Mucosa of rectum (tissue), 2 donors: ENCODE results near the gene HAND2.

Experiments used
- H3K27ac ChIP-seq, 2 donors: one replicate each; pipeline ENCODE4 v1.7.0; 2013; ENCODE audit warnings: inconsistent platforms in 2 of 2, low read depth in 2 of 2, low read length in 2 of 2
- H3K27me3 ChIP-seq, 2 donors: one replicate each; pipeline ENCODE4 v1.7.0; 2013; ENCODE audit warnings: low read length in 2 of 2; ENCODE audit not compliant: control insufficient read depth in 2 of 2, insufficient read depth in 2 of 2
- H3K36me3 ChIP-seq, 2 donors: one replicate each; pipeline ENCODE4 v1.7.0; 2013; ENCODE audit warnings: low read length in 2 of 2; ENCODE audit not compliant: control insufficient read depth in 2 of 2, insufficient read depth in 2 of 2
- H3K4me1 ChIP-seq, 2 donors: one replicate each; pipeline ENCODE4 v1.7.0; 2013; ENCODE audit warnings: low read length in 2 of 2, mild to moderate bottlenecking in 1 of 2; ENCODE audit not compliant: control insufficient read depth in 2 of 2, insufficient read depth in 2 of 2
- H3K4me3 ChIP-seq, 2 donors: one replicate each; pipeline ENCODE4 v1.7.0; 2013; ENCODE audit warnings: low read length in 2 of 2
- H3K9ac ChIP-seq, 2 donors: one replicate each; pipeline ENCODE4 v1.7.0; 2013; ENCODE audit warnings: low read length in 2 of 2, low read depth in 1 of 2, mild to moderate bottlenecking in 1 of 2
- H3K9me3 ChIP-seq, 2 donors: one replicate each; pipeline ENCODE4 v1.7.0; 2013; ENCODE audit warnings: low read length in 2 of 2; ENCODE audit not compliant: control insufficient read depth in 2 of 2
- donor health status: healthy.
- donor health status: Normal muscosa, but diverticular disease.

HAND2 gene

DNA sequence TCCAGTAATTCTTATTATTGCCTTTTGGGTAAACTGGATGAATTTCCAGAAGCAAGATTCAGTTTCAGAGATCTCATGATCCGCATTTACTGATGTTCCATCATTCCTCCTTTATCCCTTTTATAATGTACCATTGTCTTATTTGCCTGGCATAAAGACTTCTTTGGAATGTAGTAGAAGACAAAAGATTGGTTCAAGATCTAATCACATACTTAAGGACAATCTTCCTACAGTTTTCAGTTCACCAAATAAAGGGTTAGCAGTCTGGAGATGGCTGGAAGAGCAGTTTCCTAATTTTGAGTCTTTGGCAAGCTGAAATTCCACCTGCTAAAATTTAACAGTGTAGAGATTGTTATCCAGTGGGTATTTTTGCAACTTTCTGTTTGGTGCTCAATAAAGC lies 30.9 kb upstream of the HAND2 start:
- Histone ChIP-seq H3K4me3 (no peak overlapping the region), H3K27ac (no peak overlapping the region), H3K9me3 (no peaks in the 10 kb centered on the region), H3K36me3 (no peaks in the 10 kb centered on the region), H3K4me1 (no peaks in the 10 kb centered on the region), H3K9ac (no peak overlapping the region), H3K27me3 (no peaks in the 10 kb centered on the region)

- H3K9me3 ChIP-seq = no peaks in the 10 kb centered on the region
- no peaks in the 10 kb centered on the region for H3K27me3 ChIP-seq
- H3K4me3 ChIP-seq = no peak overlapping the region
- no peak overlapping the region for H3K27ac ChIP-seq
- no peaks in the 10 kb centered on the region for H3K36me3 ChIP-seq
- no peaks in the 10 kb centered on the region for H3K4me1 ChIP-seq
- no peak overlapping the region for H3K9ac ChIP-seq
Observed at GRCh38 chr4:173556398-173557131, 26.5 kb upstream of the HAND2 start.

GRCh38 chr4:173547889-173548288 lies 17.9 kb upstream of the HAND2 start:
- no peaks in the 10 kb centered on the region for H3K4me1 ChIP-seq
- no peaks in the 10 kb centered on the region for H3K36me3 ChIP-seq
- H3K9ac ChIP-seq = no peak overlapping the region
- peaks cover 0 to 9% of the 10 kb centered on the region in 2 donors for H3K27me3 ChIP-seq
- no peaks in the 10 kb centered on the region for H3K9me3 ChIP-seq
- H3K4me3 ChIP-seq = no peak overlapping the region
- no peak overlapping the region for H3K27ac ChIP-seq

- Histone ChIP-seq H3K27me3 (peaks cover 0 to 9% of the 10 kb centered on the region in 2 donors), H3K9ac (no peak overlapping the region), H3K9me3 (no peaks in the 10 kb centered on the region), H3K36me3 (no peaks in the 10 kb centered on the region), H3K4me1 (no peaks in the 10 kb centered on the region), H3K4me3 (no peak overlapping the region), H3K27ac (no peak overlapping the region)
Observed at GRCh38 chr4:173546776-173547175, 16.7 kb upstream of the HAND2 start.

GRCh38 chr4:173545440-173545839 lies 15.4 kb upstream of the HAND2 start:
- Histone ChIP-seq H3K4me3 (no peak overlapping the region), H3K9ac (no peak overlapping the region), H3K27me3 (peaks cover 0 to 16% of the 10 kb centered on the region in 2 donors), H3K36me3 (no peaks in the 10 kb centered on the region), H3K27ac (no peak overlapping the region), H3K9me3 (no peaks in the 10 kb centered on the region), H3K4me1 (no peaks in the 10 kb centered on the region)

DNA sequence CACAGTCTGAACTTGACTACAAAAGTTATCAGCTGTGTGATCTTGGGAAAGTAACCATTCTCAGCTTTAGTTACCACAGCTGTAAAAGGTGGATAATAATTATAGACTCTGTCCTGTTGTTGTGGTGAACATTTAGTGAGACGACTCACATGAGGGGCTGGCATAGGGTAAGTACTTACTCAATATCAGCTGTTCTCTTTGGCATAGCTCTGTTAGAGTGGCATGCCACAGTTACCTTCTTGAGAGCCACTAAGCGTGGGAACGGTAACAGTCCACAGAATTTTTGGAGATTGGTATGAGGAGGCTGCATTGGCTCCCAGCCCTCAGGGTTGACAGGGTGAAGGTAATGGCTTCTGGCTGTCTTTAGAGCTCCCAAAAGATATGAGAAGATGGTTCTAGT lies 13.2 kb upstream of the HAND2 start:
- Histone ChIP-seq H3K9me3 (no peaks in the 10 kb centered on the region), H3K4me1 (peaks cover 3 to 5% of the 10 kb centered on the region in 2 donors), H3K27me3 (peaks cover 16 to 34% of the 10 kb centered on the region in 2 donors), H3K36me3 (no peaks in the 10 kb centered on the region), H3K9ac (no peak overlapping the region), H3K27ac (no peak overlapping the region), H3K4me3 (no peak overlapping the region)

GRCh38 chr4:173539986-173540385 lies 10.0 kb upstream of the HAND2 start:
- peaks cover 5% of the 10 kb centered on the region in 2 donors for H3K4me1 ChIP-seq
- no peak overlapping the region for H3K9ac ChIP-seq
- H3K36me3 ChIP-seq = no peaks in the 10 kb centered on the region
- no peak overlapping the region for H3K4me3 ChIP-seq
- no peak overlapping the region for H3K27ac ChIP-seq
- no peaks in the 10 kb centered on the region for H3K9me3 ChIP-seq
- peaks cover 48 to 63% of the 10 kb centered on the region in 2 donors for H3K27me3 ChIP-seq

GRCh38 chr4:173538909-173539445 lies 8.9 kb upstream of the HAND2 start:
- H3K27me3 ChIP-seq = peaks cover 58 to 69% of the 10 kb centered on the region in 2 donors
- peak overlapping the region; percentile 52 to 62 for H3K4me3 ChIP-seq
- no peaks in the 10 kb centered on the region for H3K36me3 ChIP-seq
- no peaks in the 10 kb centered on the region for H3K9me3 ChIP-seq
- H3K9ac ChIP-seq = no peak overlapping the region
- no peak overlapping the region for H3K27ac ChIP-seq
- H3K4me1 ChIP-seq = peaks cover 5% of the 10 kb centered on the region in 2 donors

DNA sequence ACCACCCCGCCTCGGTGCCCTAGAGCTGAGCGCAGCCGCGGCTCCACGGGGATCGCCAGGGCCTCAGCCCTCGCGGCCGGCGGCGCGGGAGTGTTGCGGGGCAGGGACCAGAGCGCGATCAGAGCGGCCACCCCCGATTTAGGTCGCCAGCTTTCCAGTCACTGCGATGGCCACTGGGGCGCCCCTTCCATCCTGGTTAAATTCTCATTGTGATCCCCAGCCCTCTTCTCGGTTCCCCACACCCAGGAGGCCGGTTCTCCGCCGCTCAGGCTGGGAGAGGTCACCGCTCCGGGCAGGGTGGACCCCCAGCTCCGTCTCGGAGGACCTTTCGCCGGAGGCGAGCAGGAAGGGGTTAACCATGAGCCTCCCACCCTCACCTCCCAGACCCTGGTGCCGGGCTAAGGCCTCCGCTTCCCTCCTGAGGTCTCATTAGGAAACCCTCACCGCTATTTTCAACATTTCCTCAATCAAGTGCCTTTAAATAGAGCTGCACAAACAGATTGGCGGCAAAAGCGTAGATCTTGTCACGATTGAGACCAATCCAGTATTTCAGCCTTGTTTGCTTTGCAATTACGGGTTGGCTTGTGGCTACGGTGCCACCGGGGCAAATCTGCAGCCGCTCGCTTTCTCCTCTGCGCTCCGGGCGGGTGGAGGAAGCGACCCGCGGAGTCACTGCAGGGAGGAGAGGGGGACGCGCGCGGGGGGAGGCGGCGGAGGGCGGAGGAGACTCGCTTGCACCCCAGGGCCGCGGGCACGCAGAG lies 8.3 kb upstream of the HAND2 start:
- Histone ChIP-seq H3K27me3 (peaks cover 62 to 70% of the 10 kb centered on the region in 2 donors), H3K27ac (peak overlapping the region in 1 of 2 donors; percentile 41)

GRCh38 chr4:173537613-173538147 lies 7.7 kb upstream of the HAND2 start:
- Histone ChIP-seq H3K9me3 (no peaks in the 10 kb centered on the region), H3K4me1 (peaks cover 5% of the 10 kb centered on the region in 2 donors), H3K36me3 (no peaks in the 10 kb centered on the region), H3K4me3 (no peak overlapping the region), H3K27me3 (peaks cover 68 to 73% of the 10 kb centered on the region in 2 donors), H3K27ac (peak overlapping the region in 1 of 2 donors; percentile 41), H3K9ac (no peak overlapping the region)

More for the DNA sequence above, 8.3 kb upstream of the HAND2 start:
- H3K4me3 ChIP-seq = peak overlapping the region; percentile 52 to 62
- peaks cover 5% of the 10 kb centered on the region in 2 donors for H3K4me1 ChIP-seq
- H3K9me3 ChIP-seq = no peaks in the 10 kb centered on the region
- H3K9ac ChIP-seq = peak overlapping the region in 1 of 2 donors; percentile 29
- no peaks in the 10 kb centered on the region for H3K36me3 ChIP-seq
